Astrocyte of the spinal cord (primary cell): ENCODE measurements around the gene FREM3.

Experiments
- DNase-seq: peaks from one replicate; pipeline ENCODE4 v3.0.0; 2011; ENCODE audit warnings: low read depth, low spot score
- H3K4me3 ChIP-seq: 2 replicates; pipeline ENCODE4 v1.5.1; 2011; ENCODE audit warnings: low read depth, mild to moderate bottlenecking, low read length, moderate library complexity
- in situ Hi-C: cut with HindIII; loops from 2 replicates; pipeline ENCODE4 v1.10.0; 2017; ENCODE audit warnings: low sequenced_read_pairs
- TF ChIP-seq, protein P1 (sequence below): IDR thresholded peaks from 2 replicates; pipeline ENCODE4 v1.5.1; 2012; ENCODE audit warnings: low read depth, mild to moderate bottlenecking, low read length, inconsistent platforms

Gene FREM3

DNA sequence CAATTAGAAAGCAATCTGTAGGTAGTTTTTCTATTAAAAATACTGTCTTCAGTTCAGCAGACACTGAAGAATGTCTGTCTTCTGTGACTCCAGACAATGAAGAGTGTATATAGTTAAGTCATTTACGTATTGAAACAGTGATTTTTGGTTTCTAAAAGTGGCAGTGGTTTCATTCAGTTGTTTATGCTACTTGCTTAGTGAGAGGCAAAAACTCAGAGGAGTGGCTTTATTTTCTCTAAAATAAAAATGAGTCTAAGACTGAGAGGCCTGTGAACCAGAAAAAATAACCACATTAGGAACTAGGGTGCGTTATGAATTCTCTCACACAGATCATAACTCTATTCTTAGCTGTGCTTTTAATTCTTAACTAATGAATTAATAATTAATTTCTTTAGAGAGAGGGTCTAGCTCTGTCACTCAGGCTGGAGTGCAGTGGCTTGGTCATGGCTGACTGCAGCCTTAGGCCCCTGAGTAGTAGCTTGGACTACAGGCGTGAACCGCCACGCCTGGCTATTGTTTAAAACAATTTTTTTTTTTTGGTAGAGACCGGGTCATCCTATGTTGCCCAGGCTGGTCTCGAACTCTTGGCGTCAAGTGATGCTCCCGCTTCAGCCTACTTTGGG lies 31.4 kb downstream of the FREM3 start:
- in situ Hi-C loops: no loop called here
- TF ChIP-seq, protein P1, sequence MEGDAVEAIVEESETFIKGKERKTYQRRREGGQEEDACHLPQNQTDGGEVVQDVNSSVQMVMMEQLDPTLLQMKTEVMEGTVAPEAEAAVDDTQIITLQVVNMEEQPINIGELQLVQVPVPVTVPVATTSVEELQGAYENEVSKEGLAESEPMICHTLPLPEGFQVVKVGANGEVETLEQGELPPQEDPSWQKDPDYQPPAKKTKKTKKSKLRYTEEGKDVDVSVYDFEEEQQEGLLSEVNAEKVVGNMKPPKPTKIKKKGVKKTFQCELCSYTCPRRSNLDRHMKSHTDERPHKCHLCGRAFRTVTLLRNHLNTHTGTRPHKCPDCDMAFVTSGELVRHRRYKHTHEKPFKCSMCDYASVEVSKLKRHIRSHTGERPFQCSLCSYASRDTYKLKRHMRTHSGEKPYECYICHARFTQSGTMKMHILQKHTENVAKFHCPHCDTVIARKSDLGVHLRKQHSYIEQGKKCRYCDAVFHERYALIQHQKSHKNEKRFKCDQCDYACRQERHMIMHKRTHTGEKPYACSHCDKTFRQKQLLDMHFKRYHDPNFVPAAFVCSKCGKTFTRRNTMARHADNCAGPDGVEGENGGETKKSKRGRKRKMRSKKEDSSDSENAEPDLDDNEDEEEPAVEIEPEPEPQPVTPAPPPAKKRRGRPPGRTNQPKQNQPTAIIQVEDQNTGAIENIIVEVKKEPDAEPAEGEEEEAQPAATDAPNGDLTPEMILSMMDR: no peak
- H3K4me3 ChIP-seq: no peak overlapping the region
- no peak for DNase-seq

DNA sequence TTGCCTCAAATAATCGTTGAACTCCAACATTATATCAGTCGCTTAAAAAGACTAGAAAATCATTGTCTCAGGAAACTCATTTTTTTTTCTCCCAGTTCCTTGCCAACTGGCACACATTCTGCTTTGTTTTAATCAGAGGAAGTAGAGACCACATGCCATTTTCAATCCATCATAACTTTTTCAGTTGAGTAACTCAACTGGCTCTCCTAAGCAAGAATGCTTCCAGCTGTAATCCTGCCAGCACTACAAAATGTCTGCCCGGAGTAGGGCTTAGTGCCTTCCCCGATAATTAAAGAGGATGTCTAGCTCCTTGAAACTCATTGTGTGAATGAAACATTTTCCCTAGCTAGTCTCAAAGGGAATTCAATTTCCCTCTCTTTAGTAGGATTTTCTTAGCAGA lies 33.0 kb downstream of the FREM3 start:
- in situ Hi-C loops: no loop called here
- H3K4me3 ChIP-seq: no peak overlapping the region
- TF ChIP-seq, protein P1: no peak
- DNase-seq: peak; percentile 19

DNA sequence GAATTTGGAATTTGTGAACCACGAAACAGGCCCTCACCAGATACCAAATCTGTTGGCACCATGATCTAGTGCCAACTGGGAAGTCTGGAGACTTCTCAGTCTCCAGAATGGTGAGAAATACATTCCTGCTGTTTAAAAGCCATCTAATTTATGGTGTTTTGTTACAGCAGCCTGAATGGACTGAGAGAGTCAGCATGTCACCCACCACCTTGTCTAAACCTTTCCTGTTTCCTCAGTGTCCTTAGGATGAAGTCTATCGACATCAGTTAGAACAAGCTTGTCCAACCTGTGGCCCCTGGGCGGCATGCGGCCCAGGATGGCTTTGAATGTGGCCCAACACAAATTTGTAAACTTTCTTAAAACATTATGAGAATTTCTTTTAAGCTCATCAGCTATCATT lies 42.1 kb downstream of the FREM3 start:
- TF ChIP-seq, protein P1: no peak
- in situ Hi-C loops: no loop called here
- DNase-seq: no peak
- H3K4me3 ChIP-seq: no peak overlapping the region

DNA sequence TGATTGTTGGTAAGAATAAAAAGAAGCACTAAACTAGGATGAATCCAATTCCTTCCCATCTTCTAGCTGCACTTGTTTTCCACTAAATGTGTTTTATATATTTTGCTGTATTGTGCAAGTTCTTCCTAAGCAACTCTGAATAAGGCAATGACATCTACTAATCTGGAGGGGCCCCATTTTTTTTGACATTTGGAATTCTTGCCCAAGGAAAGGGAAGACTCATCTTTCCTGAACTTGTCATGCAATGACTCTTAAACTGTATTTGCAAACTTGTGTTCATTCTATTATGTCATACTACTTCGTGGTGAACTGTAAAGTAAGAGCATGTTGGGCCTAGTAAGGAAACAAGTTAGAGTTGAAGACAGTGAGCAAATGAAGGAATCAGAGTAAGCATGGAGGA lies 45.9 kb downstream of the FREM3 start:
- in situ Hi-C loops: no loop called here
- DNase-seq: no peak
- TF ChIP-seq, protein P1: no peak
- H3K4me3 ChIP-seq: no peak overlapping the region

DNA sequence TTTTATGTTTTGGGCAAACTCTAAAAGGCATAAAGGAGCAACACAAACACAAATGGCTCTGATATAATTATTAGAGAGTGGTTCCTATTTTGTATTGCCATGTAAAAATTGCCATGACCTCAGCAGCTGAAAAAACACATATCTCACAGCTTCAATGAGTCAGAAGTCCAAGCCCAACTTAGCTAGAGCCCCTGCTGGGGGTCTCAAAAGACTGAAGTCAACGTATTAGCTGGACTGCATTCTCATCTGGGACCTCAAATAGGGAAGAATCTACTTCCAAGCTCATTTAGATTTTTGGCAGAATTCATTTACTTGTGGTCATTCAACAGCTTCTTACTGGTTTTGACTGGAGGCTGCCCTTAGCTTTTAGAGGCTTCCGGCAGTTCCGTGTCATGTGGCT lies 47.4 kb downstream of the FREM3 start:
- in situ Hi-C loops: no loop called here
- no peak overlapping the region for H3K4me3 ChIP-seq
- TF ChIP-seq, protein P1: no peak
- peak; percentile 67 for DNase-seq

DNA sequence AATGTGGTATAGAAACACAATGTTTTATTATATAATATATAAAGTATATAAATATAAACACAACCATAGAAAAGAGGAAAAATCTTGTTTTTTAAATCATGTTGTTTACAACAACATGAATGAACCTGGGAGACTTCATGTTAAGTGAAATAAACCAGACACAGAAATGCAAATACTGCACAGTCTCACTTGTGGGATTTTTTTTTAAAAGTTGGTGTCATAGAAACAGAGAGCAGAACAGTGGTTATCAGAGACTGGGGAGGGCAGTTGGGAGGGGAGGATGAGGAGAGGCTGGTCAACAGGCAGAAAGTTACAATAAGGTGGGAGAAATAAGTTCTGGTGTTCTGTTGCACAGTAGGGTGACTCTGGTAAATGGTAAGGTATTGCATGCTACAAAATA lies 57.1 kb downstream of the FREM3 start:
- in situ Hi-C loops: no loop called here
- TF ChIP-seq, protein P1: no peak
- DNase-seq: no peak
- no peak overlapping the region for H3K4me3 ChIP-seq
